HG03280 (cell line): ENCODE results near the gene ELF4.
A peak's percentile ranks its signal among the peaks of the same experiment; 100 is the strongest.

ENCODE experiments used
- ATAC-seq: cut with Tn5 transposase; IDR thresholded peaks from one replicate; pipeline ENCODE4 v1.9.1; 2021; ENCODE audit warnings: mild to moderate bottlenecking, moderate library complexity; ENCODE audit not compliant: unreplicated experiment

The ELF4 gene

DNA sequence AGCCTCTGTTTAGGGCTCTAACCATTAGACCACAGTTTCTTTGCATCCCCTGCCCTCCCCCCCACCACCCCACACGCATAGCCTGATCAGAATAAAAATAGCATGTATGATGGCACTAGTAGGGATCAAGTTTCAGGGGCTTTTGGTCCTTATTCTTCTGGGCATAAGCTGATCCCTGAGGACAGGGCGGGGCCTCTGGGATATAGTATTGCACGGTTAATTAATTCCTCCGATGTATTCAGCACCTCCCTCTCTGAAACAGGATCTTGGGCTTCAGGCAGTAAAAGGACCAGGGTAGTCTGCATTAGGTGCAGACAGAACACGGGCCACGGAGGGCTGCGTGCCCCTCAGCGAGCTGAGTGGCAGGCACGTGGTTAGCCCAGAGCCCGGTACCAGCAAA, 57.1 kb downstream of the ELF4 start:
- ATAC-seq, result no peak

DNA sequence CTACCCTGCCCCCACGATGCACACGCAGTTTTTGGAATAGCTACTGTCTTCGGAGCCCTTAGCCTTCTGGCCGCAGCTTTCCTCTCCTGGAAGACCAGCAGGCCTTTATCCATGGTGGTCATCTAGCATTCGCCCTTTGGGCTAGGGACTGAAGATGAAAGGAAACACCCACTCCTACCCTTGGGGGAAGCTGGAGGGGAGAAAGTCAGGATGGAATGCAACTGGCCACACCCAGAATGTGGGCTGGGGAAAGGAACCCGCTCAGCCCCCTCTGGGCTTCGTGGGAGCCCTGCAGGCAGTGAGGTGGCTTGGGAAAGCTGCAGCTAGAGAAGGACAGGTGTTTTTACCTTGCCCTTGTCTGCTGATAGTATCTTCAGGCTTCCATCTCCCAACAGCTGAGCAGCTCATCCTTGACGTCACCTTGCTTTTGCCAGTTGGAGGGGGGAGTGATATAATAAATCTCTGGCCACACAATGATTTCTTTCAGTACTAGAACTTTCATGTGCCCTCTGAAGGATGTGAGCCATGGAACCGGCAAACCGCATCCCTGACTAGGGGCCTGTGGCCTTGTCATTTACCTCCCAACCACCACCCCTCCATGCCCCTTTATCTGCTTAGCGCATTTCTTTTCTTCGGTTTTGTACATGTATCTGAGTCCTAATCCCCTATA, 59.0 kb downstream of the ELF4 start:
- ATAC-seq, result no peak

DNA sequence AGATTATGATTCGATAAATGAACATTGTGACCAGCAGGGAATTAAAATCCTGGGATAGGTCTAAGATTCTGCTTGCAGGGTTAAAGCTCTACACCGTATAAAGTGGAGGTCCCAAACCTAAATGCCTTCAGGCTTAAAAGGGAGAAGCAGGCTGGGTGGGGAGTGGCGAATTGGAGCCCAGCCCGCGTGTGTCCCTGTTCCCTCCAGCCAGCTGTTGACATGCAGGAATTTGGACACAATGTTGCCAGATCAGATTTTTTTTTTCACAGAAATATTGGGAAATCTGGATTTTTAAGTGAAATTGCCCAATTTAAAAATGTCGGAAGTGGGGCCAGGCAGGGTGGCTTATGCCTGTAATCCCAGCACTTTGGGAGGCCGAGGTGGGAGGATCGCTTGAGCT, 60.5 kb downstream of the ELF4 start:
- ATAC-seq, result no peak

DNA sequence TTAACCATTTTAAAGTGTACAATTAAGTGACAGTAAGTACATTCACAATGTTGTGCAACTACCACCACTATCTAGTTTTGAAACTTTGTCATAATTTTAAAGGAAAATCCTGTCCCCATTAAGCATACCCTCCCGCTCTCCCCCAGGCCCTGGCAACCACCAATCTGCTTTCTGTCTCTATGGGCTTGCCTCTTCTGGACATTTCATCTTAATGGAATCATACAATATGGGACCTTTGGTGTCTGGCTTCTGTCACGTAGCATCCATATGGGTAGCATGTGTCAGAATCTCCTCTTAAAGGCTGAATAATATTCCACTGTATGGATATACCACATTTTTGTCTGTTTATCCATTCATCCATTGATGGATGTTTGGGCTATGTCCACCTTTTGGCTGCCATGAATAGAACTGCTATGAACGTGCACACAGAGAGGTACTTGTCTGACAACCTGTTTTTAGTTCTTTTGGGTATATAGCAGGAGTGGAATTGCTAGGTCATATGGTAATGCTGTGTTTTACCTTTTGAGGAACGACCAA, 61.5 kb downstream of the ELF4 start:
- ATAC-seq, result no peak

DNA sequence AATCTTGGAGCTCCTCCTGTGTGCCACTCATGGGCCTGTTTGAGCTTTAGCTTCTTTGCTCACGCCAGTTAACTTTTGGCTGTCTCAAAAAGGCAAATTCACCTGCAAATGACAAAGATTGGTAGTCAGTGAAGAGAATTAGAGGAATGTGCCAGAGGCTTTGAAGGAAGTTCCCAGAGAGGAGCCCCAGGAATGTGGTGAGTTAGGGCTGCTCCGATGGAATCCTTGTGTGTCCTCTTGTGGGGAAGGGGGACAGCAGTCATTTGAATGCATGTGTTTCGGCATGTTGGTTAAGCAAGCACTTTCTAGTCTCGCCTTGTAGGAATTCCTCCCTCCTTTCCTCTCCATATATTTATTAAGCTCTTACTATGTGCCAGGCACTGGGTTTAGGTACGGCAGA, 62.9 kb downstream of the ELF4 start:
- no peak for ATAC-seq

DNA sequence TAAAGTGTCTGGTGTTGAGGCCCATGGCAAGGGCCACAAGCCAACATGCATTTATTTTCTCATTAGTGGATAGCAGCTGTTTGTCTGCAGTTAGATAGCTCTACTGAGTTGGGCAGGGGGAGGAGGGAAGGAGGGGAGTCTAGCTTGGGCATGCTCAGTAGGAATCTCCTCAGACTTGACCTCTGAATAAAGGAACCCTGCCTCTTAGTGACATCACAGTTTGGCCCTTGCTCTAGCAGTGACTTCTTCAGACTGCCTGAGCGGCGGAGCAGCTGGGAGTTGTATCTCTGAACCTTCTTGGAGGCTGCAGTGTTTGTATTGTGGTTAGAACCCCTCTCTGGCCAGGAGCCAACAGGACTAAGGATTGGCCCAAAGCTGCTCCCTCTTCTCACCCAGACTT, 70.5 kb downstream of the ELF4 start:
- ATAC-seq, result no peak

DNA sequence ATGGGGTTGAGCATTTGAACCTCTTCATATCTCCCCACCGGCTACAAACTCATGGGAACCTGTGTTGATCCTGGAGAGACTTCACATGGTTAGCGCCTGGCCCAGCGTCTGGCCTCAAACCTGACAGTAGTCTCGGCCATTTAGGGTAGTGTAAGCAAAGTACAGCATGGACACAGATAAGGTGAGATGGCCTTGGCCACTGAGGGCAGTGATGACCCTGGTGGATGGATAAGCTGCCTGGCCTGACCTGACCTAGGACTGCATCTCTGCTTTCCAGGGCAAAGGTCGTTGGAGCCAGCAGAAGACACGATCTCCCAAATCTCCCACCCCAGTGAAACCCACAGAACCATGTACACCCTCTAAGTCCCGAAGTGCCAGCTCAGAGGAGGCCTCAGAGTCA, 76.1 kb downstream of the ELF4 start:
- ATAC-seq, result no peak

DNA sequence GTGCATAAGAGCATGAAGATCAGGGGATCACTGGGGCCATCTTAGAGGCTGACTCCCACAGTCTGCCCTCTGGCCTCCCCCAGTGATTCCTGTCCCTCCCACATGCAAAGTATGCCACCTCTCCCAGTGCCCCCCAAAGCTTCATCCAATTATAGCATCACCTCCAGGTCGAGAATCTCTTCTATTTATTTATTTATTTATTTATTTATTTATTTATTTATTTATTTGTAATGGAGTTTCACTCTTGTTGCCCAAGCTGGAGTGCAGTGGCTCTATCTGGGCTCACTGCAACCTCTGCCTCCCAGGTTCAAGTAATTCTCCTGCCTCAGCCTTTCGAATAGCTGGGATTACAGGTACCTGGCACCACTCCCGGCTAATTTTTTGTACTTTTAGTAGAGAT, 77.7 kb downstream of the ELF4 start:
- no peak for ATAC-seq

DNA sequence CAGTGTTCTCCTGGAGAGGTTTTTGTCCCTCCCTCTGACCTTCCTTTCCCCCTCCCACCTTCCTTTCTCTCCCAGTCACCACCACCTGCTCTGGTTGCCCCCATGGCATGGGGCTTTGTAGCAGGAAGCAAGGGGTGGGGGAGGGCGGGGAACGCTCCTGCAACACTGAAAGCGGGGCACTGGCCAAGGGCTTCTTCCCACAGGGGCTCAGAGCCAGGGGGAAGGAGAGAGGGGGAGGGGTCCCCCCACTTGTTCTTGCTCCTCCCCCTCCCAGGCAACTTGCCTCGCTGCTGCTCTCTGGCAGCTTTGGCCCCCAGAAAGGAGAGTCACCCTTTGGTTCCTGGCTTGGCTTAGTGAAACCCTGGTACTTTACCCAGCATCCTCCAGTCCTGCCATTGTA, 79.5 kb downstream of the ELF4 start:
- no peak for ATAC-seq

DNA sequence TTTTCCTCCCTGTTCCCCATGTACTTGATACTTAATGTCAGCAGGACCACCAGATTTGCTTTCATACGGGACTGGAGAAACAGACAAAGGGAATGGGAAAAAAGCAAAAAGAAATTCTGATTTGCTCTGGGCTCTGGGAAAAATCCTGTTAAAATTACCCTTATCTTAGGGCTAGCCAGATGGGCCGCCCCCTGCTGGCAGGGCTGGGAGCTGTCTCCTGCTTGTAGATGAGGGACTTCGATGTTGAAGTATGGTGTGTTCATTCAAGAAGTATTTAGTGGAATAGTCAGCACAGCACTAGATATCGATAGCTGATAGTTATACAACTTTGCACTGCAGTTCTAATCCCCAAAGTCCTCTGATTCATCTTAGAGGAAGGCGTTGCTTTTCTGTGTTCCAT, 82.1 kb downstream of the ELF4 start:
- no peak for ATAC-seq

DNA sequence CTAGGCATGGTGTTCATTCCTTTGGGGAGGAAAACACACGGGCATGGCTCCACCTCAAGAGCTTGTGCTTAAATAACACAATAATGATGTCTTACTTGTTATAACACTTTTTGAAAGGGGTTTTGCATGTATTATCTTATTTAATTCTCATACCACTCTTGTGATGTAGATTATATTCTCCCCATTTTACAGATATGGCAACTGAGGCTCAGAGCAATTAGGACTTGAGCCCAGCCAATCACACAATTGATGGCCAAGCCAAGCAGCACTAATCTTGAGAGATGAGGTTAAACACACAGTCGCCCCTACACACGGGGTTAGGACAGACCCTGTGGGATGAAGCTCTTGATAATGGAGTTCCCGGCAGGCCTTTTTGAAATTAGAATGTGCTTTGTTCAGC, 82.7 kb downstream of the ELF4 start:
- no peak for ATAC-seq

DNA sequence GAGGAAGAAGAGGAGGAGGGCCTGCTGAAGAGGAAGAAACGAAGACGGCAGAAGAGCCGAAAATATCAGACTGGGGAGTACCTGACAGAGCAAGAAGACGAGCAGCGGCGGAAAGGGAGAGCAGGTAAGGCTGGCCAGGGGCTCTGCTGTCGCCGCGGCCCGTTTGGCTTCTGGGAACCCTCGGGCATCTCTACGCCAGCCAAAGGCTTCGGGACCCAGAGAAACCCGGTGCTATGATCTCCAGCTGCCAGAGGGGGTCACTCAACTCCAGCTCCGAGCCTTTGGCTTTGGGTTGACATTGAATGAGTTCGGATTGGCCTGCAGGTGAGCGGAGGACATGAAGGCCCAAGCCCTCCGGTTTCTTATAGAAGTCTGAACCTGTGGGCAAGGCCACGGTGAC, 85.0 kb downstream of the ELF4 start:
- no peak for ATAC-seq

DNA sequence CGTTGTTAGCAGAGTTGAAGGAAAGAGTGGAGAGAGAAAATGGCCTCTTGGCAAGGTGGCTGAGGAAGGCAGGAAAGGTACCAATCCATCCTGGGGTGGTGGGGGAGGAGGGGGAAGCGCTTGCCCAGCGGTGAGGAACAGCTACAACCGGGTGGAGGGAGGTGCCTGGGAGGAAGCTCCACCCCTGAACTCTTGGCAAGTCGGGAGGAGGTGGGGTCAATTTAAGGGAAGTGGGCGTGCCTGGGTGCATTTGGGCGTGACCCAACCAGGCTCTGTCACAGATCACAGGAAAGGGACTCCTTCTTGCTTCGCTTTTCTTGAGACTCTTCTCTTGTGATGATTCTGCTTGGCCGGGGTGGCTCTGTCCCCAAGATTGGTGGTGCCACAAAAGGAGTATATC, 86.2 kb downstream of the ELF4 start:
- peak; percentile 100 for ATAC-seq

DNA sequence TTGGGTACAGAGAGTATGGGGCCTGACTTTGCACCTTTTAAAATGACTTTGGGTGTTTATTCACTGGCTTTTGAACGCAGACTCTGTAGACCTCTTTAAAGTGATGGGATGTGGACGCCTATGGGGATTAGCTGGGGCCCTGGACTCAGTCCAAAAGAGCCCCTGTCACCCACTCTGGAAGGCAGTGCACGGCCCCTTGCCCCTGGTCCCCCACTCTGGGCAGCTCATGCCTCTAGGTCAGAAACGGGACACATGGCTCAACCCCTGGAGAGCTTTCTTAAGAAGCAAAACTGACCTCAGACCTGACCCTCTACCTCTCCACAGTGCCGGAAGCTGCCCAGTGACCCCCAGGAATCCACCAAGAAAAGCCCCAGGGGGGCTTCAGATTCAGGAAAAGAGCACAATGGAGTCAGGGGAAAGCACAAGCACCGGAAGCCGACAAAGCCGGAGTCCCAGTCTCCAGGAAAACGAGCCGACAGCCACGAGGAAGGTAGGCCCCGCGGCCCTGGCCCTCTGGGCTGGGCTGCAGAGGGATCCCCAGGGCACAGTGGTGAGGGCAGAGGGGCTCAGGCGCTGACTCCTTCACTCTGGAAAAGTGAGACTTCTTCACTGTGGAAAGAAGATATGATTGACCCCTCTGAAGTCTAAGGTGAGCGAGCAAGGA, 89.5 kb downstream of the ELF4 start:
- no peak for ATAC-seq

DNA sequence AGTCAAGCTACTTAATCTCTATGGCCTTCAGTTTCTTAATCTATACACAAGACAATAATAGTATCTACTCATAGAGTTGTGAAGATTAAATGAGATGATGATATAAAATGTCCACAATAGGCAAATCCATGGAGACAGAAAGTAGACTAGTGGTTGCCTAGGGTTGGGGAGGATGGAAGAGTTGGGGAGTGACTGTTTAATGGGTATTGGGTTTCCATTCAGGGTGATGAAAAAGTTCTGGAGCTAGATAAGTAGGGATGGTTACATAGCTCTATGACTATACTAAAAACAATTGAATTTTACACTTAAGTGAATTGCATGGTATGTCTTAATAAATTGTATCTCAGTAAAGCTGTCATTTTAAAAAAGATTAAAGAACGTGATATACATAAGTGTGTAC, 92.2 kb downstream of the ELF4 start:
- no peak for ATAC-seq

DNA sequence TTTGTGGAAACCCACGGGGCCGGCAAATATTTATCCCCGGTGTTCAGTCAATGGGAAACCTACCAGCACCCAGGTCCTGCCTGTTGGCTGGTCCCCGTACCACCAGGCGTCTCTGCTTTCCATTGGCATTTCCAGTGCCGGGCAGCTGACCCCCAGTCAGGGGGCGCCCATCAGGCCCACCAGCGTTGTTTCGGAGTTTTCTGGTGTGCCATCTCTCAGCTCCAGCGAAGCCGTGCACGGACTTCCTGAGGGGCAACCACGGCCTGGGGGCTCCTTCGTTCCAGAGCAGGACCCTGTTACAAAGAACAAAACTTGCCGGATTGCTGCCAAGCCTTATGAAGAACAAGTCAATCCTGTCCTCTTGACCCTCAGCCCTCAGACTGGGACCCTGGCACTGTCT, 95.1 kb downstream of the ELF4 start:
- no peak for ATAC-seq
